HG03354 (cell line): Measurements from ENCODE around the gene MEIOC.
"Not testable (repeated sequence)": the region's sequence is repeated elsewhere in the genome, so short reads cannot be mapped to it uniquely, and the experiment has no call there.

ENCODE experiments used
- ATAC-seq: cut with Tn5 transposase; IDR thresholded peaks from one replicate; pipeline ENCODE4 v1.9.1; 2021; ENCODE audit warnings: mild to moderate bottlenecking; ENCODE audit not compliant: unreplicated experiment, poor library complexity, severe bottlenecking

Gene MEIOC

GRCh38 chr17:44645341-44645740 is 10.9 kb upstream of the MEIOC start:
- ATAC-seq: no peak

- ATAC-seq: no peak
Measured at GRCh38 chr17:44646280-44646679, 10.0 kb upstream of the MEIOC start.

DNA sequence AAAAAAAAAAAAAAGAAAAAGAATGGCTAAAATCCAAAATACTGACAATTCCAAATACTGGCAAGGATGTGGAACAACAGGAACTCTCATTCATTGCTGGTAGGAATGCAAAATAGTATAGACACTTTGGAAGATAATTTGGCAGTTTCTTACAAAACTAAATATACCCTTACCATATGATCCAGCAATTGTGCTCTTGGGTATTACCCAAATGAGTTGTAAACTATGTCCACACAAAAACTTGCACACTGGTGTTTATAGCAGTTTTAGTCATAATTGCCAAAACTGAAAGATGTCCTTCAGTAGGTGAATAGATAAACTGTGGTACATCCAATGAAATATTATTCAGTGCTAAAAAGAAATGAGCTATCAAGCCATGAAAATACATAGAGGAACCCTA is 8.5 kb upstream of the MEIOC start:
- ATAC-seq: no peak

DNA sequence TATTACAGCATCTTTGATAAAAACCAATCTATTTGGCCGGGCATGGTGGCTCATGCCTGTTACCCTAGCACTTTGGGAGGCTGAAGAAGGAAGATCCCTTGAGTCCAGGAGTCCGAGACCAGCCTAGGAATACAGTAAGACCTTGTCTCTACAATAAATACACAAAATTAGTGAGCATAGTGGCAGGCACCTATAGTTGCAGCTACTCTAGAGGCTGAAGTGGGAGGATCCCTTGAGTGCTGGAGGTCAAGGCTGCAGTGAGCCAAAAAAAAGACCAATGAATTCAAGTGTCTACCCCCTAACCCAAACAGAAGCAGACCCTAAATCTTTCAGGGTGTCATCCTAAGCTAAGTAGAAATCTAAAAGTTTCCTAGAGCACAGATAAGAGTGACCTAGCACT is 7.3 kb upstream of the MEIOC start:
- ATAC-seq: no peak

- no peak for ATAC-seq
Measured at GRCh38 chr17:44651228-44651627, 5.0 kb upstream of the MEIOC start.

DNA sequence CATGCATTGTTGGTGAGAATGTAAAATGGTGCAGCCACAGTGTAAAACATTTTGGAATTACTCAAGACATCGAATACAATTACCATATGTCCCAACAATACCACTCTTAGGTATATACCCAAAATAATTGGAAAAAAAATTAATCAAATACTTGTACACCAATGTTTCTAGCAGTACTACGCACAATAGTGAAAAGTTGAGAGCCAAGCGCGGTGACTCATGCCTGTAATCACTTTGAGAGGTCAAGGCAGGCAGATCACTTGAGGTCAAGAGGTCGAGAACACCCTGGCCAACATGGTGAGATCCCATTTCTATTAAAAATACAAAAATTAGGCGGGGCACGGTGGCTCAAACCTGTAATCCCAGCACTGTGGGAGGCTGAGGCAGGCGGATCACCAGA is 3.5 kb upstream of the MEIOC start:
- ATAC-seq: no peak

DNA sequence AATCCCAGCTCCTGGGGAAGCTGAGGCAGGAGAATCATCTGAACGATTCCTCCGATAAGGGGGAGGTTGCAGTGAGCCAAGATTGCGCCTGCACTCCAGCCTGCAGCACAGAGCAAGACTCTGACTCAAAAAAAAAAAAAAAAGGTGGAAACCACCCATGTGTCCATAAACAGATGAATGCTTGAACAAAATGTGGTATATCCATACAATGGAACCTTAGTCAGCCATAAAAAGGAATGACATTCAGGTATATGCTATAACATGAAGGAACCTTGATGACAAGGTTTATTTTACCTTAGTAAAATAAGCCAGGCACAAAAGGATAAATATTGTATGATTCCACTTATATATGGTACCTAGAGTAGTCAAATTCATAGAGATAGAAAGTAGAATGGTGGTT is 2.9 kb upstream of the MEIOC start:
- ATAC-seq: no peak

GRCh38 chr17:44653954-44654353 is 2.3 kb upstream of the MEIOC start:
- no peak for ATAC-seq

GRCh38 chr17:44661835-44662234 is 5.6 kb downstream of the MEIOC start:
- ATAC-seq: no peak

DNA sequence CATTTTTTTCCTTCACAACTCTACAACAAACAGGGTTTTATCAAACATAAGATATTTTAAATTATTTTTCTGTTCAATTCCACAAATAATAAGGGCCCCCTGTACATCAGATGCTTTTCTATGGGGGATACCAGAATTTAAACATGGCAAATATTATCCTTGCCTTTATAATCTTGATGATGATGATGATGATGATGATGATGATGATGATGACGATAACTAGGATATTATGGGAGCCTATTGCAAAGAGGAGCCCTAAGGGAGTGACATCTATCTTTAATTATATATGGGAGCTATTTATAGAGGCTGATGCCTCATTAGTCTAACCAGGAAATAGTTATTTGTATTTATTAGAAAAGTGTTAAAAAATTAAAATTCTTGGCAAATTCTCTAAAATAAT is 6.8 kb downstream of the MEIOC start:
- ATAC-seq: no peak

DNA sequence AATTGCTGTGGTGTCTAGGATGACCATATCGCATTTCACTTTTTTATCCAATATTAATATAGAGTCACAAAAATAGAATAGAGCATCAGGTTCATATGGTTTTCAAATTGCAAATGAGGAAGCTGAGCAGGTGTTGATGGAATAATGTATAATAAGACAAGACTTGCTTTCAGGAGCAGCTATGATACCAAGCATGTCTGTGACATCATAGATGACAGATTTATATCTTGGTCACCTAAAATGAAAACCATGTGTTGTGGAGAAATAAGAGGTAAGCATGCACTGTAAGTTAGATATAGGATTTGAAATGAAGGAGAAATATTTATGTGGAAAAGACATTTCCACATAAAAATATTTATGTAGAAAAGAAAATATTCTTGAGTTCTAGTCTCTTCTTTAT is 8.6 kb downstream of the MEIOC start:
- no peak for ATAC-seq

- ATAC-seq: no peak
Measured at GRCh38 chr17:44666006-44666405, 9.7 kb downstream of the MEIOC start.

- no peak for ATAC-seq
Measured at GRCh38 chr17:44672479-44673093, 16.3 kb downstream of the MEIOC start.

DNA sequence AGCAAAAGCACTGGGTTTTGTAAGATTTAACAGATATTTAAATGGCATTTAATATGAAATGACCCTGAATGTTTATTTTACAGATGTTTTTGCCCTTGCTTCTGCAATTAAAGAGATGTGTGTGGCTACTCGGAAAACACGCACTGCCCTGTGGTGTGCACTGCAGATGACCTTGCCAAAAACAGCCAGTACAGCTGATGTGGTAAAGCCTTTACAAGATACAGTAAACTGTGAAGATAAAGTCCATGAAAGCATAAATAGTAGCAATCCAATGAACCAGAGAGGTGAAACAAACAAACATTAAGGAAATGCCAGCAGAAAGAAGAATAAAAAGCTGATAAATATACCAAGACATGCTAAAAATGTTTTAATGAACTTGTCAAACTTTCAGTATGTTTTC is 17.6 kb downstream of the MEIOC start:
- no peak for ATAC-seq

DNA sequence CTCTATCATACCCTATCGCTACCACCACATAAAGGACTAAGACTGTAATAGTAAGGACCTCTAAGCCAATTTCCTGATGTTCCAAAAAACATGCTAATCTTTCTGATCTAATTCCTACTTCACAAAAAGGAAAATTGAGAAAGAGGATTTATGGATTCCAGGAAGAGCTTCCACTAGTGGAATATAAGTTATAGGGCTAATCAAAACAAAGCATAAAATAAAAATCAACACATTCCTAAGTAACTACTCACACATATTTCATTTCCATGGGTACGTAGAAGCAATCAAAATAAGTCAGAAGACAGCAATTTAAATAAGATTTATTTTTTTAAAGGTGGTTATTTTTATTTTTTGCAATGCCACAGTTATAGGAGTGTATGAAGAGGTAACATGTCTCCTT is 20.9 kb downstream of the MEIOC start:
- no peak for ATAC-seq

DNA sequence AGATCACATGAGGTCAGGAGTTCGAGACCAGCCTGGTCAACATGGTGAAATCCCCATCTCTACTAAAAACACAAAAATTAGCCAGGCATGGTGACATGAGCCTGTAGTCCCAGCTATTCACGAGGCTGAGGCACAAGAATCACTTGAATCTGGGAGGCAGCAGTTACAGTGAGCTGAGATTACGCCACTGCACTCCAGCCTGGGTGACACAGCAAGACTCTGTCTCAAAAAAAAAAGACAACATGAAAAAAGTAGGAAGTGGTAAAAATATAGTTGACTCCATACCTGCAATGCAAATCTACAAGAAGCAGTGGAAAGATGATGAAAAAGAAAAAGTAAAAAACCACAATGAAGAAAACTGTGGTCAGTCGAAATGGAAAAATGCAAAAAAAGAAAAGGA is 27.0 kb downstream of the MEIOC start:
- not testable (repeated sequence) for ATAC-seq

DNA sequence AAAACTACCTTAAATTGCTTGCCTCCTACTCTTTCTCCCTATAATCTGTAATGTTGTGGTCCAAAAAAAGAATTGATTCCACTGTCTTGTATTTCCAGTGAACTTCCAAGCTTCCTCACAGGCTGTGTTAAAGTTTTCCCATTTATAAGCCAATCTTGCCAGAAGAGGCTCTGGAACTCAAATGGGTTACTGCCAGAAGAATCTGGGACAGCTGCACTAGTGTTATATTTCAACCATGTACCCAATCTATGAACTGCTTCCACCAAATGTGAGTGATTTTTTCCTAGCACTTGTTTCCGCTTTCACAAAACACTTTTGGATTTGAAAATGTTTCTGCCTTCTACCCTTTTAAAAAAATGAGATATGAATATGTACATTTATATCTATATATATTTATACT is 31.5 kb downstream of the MEIOC start:
- no peak for ATAC-seq

DNA sequence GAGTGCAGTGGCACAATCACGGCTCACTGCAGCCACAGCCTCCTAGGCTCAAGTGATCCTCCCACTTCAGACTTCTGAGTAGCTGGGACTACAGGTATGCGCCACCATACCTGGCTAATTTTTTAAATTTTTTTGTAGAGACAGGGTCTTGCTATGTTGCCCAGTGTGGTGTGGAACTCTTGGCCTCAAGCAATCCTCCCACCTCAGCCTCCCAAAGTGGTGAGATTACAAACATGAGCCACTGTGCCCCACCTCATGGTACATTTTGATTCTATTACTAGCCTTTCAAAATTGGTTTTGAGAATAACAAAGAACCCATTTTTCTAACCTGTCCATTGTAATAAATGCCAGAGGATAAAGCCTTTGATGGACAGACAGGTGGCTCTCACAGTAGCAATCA is 31.9 kb downstream of the MEIOC start:
- ATAC-seq: no peak

- no peak for ATAC-seq
Measured at GRCh38 chr17:44688675-44689476, 32.6 kb downstream of the MEIOC start.

DNA sequence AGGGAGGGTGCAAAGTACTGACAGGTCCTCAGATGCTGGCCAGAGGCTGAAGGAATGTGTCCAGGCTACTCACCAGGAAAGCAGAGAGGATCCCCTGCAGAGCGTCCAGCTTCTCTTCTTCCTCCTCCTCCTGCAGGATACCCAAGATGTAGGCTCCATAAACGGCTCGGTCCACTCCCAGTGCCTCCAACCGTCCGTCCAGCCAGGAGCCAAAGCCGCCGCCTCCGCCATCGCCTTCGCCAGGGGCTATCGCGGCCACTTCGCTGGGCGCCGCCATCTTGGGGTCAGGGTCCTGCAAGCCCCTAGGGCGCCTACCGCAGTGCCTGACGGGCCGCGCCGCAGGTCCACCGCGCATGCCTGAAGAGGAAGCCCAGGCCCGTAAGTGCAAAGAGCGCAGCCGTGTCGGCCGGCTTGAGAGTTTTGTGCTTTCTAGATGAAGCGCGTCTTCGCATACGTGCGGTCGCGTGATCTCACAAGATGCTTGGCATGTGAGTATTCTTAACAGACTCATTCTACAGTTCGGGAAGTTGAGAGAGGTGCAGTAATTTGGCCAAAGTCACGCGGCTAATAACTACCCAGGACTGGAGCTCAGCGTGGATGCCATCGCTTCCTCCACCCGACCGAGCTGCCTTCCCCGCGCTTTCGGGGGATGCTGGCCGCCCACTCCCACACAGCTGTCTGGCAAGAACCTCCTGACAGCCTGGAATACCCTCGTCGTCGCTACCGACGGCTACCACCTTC is 33.4 kb downstream of the MEIOC start, which contains the start of gene CCDC43:
TSS of gene CCDC43 (minus strand) at position 300 of the 741 bp plus-strand sequence. CDS start at position 277, 23 bp downstream.
- ATAC-seq: peak; percentile 90
